Cardiac atrium fibroblast (primary cell): ENCODE results near the gene REP15. TPM values are rescaled to one million over a fixed set of nuclear protein-coding genes. Genes with fewer than 3 reads are reported as not detected.

Experiments
- total RNA-seq: library from RNA; depleted of rRNA; stranded (reverse); fragments of >200 nt; gene quantifications from 2 replicates; pipeline ENCODE4 v1.2.3, GENCODE V29; 2015

Gene REP15
- 0.54 and 0.65 TPM in 2 replicates for total RNA-seq

GRCh38 chr12:27696293-27696652 lies at the start of gene REP15:
Gene REP15 (plus strand): TSS chr12:27696447. CDS start chr12:27696563, 116 bp downstream.

GRCh38 chr12:27710592-27711316 lies 14.5 kb downstream of the REP15 start, which contains the start of gene MRPS35:
Gene MRPS35 (plus strand): TSS chr12:27710832. CDS start chr12:27710844, 12 bp downstream.

Other genes starting within 250 kb of the REP15 start
- gene SMCO2, start 249.7 kb upstream of the REP15 start, total RNA-seq: not detected in 2 replicates
- gene PPFIBP1, start 172.2 kb upstream of the REP15 start, total RNA-seq: 58.2 and 59.9 TPM in 2 replicates
- 46.4 and 55.7 TPM in 2 replicates for gene MRPS35, start 14.4 kb downstream of the REP15 start, total RNA-seq
- gene KLHL42, start 83.8 kb downstream of the REP15 start, total RNA-seq: 10.7 and 12.5 TPM in 2 replicates
- gene MANSC4, start 83.8 kb downstream of the REP15 start, total RNA-seq: not detected in 2 replicates